Cardiac fibroblast (primary cell): ENCODE data around the gene NCOA7.

Experiments used
- DNase-seq, 2 donors: peaks; one replicate each; pipeline versions ENCODE4 v3.0.0 to v3.0.0-alpha.2; 2010; ENCODE audit warnings: low read depth in 2 of 2
- H3K4me3 ChIP-seq, 2 donors: replicated peaks in 1 of 2; 1 replicate in 1 of 2; 2 replicates in 1 of 2; pipeline ENCODE4 v1.5.1; 2011; ENCODE audit warnings: low read depth in 2 of 2, low read length in 2 of 2, mild to moderate bottlenecking in 2 of 2, moderate library complexity in 1 of 2
- TF ChIP-seq, protein P1 (sequence below): IDR thresholded peaks from one replicate; pipeline ENCODE4 v1.5.1; 2011; ENCODE audit warnings: low read depth, mild to moderate bottlenecking, low read length, inconsistent platforms

Gene NCOA7

DNA sequence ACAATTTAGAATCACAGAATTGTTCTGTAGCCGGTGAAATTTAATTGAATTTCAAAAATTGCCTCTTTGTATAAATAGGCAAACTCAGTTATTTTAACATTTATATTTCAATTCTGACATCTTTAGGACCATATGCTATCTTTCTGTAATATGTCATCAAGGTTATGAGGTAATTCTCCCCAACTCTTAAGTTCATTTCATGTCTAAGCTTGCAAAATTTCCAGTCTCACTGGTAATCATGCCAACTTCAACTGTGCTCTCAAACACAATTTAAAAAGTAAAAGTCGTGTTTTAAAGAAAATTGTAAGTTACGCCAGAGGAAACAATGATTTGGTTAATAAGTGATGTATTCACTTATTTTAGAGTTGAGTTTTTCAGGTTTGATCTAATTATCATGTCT is 1.4 kb downstream of the NCOA7 start:
- DNase-seq = peak in 1 of 2 donors; percentile 40
- peak overlapping the region; percentile 82 to 96 for H3K4me3 ChIP-seq
- TF ChIP-seq, protein P1, sequence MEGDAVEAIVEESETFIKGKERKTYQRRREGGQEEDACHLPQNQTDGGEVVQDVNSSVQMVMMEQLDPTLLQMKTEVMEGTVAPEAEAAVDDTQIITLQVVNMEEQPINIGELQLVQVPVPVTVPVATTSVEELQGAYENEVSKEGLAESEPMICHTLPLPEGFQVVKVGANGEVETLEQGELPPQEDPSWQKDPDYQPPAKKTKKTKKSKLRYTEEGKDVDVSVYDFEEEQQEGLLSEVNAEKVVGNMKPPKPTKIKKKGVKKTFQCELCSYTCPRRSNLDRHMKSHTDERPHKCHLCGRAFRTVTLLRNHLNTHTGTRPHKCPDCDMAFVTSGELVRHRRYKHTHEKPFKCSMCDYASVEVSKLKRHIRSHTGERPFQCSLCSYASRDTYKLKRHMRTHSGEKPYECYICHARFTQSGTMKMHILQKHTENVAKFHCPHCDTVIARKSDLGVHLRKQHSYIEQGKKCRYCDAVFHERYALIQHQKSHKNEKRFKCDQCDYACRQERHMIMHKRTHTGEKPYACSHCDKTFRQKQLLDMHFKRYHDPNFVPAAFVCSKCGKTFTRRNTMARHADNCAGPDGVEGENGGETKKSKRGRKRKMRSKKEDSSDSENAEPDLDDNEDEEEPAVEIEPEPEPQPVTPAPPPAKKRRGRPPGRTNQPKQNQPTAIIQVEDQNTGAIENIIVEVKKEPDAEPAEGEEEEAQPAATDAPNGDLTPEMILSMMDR = no peak

DNA sequence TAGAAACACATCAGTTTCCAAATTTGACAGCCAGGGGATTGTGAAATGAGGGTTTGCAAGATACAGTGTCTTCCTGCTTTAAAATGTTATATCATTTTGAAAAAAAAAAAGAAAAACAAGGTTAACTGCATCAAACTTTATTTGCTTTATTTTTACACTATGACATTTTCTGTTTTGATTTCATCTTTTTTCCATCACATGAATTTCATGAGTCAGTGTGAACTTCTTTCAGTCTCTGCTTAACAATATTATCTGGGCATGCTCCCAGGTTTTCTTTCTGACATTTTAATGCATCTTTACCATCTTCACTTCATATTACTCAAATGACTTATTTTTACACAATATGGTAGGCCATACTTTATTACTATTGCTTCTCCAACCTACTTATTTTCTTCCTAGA is 1.9 kb downstream of the NCOA7 start:
- TF ChIP-seq, protein P1 = no peak
- H3K4me3 ChIP-seq = peak overlapping the region; percentile 82 to 96
- DNase-seq = peak in 1 of 2 donors; percentile 78

DNA sequence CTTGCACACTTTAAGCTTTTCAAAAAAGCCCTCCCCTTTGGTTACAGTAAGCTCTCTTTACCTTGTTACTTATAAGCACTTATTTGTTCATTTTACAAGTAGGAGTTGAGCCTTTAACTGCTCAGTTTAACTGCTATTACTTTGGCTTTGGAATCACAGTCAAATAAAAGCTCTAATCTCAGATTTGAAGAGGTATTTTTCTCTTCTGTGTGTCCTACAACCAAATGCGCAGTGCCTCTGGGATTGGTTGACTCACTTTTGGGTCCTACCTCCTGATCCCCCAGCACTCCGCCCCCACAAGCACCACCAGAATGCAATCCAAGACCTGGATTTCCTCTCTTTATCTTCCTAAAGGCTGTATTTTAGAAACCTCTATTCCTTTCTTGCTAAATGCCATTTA is 2.5 kb downstream of the NCOA7 start:
- TF ChIP-seq, protein P1 = no peak
- DNase-seq = peak in 1 of 2 donors; percentile 35
- peak overlapping the region; percentile 15 to 96 for H3K4me3 ChIP-seq

DNA sequence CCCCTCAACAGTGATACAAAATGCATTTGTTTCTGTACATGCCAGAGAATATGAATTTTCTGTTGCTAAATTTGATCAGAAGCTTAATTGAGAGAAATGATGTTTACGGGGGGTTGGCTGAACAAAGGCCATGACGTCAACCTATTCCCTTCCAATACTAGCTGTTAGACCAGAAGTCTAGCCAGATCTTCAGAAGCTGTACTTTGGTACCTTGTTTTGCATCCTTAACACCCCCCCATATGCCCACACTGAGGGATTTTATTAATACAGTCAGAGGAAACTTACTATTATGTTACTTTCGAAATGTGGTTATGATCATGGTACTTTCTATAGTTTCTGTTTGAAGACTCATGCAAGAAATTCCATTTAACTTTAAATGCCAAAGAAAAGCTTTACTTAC is 3.1 kb downstream of the NCOA7 start:
- peak overlapping the region in 1 of 2 donors; percentile 96 for H3K4me3 ChIP-seq
- TF ChIP-seq, protein P1 = no peak
- peak in 1 of 2 donors; percentile 37 for DNase-seq

DNA sequence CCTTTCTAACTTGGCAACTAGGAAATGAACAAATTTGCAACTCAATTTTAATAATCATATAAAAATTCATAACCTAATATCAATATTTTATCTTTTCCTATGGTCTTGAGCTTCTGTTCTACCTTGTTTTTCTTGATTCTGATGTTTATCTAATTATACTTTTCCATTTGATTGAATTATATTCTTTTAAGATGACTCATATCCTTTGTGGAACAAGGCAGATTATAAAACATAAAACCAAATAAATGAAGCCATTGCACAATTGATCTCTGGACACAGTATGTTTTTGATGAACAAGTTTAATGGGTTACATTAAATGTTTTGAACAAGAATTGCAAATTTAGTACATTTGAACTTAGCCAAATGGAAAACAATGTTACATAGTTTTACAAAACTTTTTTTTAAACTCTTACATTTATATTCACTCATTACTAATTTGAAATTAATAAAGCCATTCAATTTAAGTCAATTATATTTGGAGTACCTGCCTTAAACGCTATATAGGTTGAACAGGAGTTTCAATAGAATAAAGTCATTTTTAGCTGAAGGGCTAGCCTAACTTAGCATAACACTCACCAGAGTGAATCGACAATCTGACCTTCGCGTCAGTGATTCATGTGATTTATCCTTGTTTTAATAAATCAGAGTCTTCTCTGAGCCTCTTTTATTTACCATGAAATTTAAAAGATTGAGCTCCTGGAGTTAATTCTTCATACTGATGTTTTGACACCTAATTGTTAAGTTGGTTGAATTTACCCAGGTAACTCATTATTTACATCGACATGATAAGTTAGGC is 3.8 kb downstream of the NCOA7 start:
- no peak overlapping the region for H3K4me3 ChIP-seq
- DNase-seq = peak in 1 of 2 donors; percentile 58
- TF ChIP-seq, protein P1 = no peak

DNA sequence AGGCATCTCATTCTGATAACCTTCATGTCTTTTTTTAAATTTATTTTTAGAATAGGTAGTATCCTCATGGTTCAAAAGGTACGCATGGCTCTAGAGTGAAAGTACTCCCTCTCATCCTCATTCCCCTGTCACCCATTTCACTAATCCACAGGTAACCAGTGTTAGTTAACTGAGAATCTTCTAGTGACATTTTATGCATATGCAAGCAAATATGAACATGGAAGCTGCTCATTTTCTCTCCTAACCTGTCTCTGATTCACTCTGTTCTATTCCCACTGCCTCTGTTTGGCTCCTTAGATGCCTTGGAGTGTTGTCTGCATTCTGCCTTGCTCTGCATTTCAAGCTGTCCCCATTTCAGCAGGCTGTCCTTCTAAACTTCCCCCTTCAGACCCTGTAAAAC is 4.5 kb downstream of the NCOA7 start:
- no peak overlapping the region for H3K4me3 ChIP-seq
- no peak for DNase-seq

More for the DNA sequence above, 4.5 kb downstream of the NCOA7 start:
- TF ChIP-seq, protein P1 = no peak
